DOHH2 (cell line): ENCODE data around the gene TCN2.
"Not testable (repeated sequence)": the region's sequence is repeated elsewhere in the genome, so short reads cannot be mapped to it uniquely, and the experiment has no call there.

Experiments used
- H3F3A ChIP-seq: fragments of 200-600 bp; sonication (generic), shearing (Covaris generic); 2 replicates; pipeline ENCODE4 v1.6.0; 2016; ENCODE audit warnings: antibody characterized with exemption, mild to moderate bottlenecking; ENCODE audit not compliant: control insufficient read depth, insufficient read depth
- H3K27ac ChIP-seq: fragments of 200-600 bp; sonication (generic); 2 replicates; pipeline ENCODE4 v1.5.1; 2014; ENCODE audit warnings: low read depth, mild to moderate bottlenecking, low read length, moderate library complexity
- H3K27me3 ChIP-seq: fragments of 200-600 bp; sonication (generic); 2 replicates; pipeline ENCODE4 v1.6.1; 2014; ENCODE audit warnings: mild to moderate bottlenecking, low read length, mixed read lengths; ENCODE audit not compliant: control insufficient read depth
- H3K36me3 ChIP-seq: fragments of 200-600 bp; sonication (generic); 2 replicates; pipeline ENCODE4 v1.6.1; 2014; ENCODE audit warnings: mild to moderate bottlenecking, low read length, moderate library complexity, mixed read lengths; ENCODE audit not compliant: control insufficient read depth
- H3K4me1 ChIP-seq: fragments of 200-600 bp; sonication (generic); 2 replicates; pipeline ENCODE4 v1.6.1; 2014; ENCODE audit warnings: mild to moderate bottlenecking, low read length, mixed read lengths; ENCODE audit not compliant: control insufficient read depth
- H3K4me2 ChIP-seq: fragments of 200-600 bp; sonication (generic); 2 replicates; pipeline ENCODE4 v1.6.0; 2014; ENCODE audit warnings: mild to moderate bottlenecking, low read length, moderate library complexity
- H3K4me3 ChIP-seq: fragments of 200-600 bp; sonication (generic); 2 replicates; pipeline ENCODE4 v1.5.1; 2014; ENCODE audit warnings: mild to moderate bottlenecking, low read length, mixed read lengths
- H3K79me2 ChIP-seq: fragments of 200-600 bp; sonication (generic); 2 replicates; pipeline ENCODE4 v1.6.1; 2014; ENCODE audit warnings: mild to moderate bottlenecking, low read length, mixed read lengths; ENCODE audit not compliant: control insufficient read depth
- H3K9me2 ChIP-seq: fragments of 200-600 bp; sonication (generic); replicated peaks from 2 replicates; pipeline ENCODE4 v1.6.1; 2014; ENCODE audit warnings: mild to moderate bottlenecking, low read length, mixed read lengths; ENCODE audit not compliant: control insufficient read depth
- H3K9me3 ChIP-seq: fragments of 200-600 bp; sonication (generic); 2 replicates; pipeline ENCODE4 v1.6.1; 2014; ENCODE audit warnings: antibody characterized with exemption, low read length, mixed read lengths; ENCODE audit not compliant: control insufficient read depth, insufficient read depth
- H4K20me1 ChIP-seq: fragments of 200-600 bp; sonication (generic); 2 replicates; pipeline ENCODE4 v1.6.0; 2014; ENCODE audit warnings: low read depth, mild to moderate bottlenecking, antibody characterized with exemption, low read length, moderate library complexity; ENCODE audit not compliant: control insufficient read depth, insufficient read depth
- EZH2phosphoT487 ChIP-seq: fragments of 200-600 bp; sonication (generic); IDR thresholded peaks from 2 replicates; pipeline ENCODE4 v1.6.1; 2017; ENCODE audit warnings: borderline replicate concordance, mild to moderate bottlenecking, antibody characterized with exemption, low read length, moderate library complexity, mixed read lengths
- TF ChIP-seq, protein P1 (sequence below): fragments of 200-600 bp; sonication (generic); IDR thresholded peaks from one replicate; pipeline ENCODE4 v1.5.1; 2014; ENCODE audit warnings: antibody characterized with exemption, mild to moderate bottlenecking, low read depth, low read length; ENCODE audit not compliant: poor library complexity, severe bottlenecking

TCN2 gene

DNA sequence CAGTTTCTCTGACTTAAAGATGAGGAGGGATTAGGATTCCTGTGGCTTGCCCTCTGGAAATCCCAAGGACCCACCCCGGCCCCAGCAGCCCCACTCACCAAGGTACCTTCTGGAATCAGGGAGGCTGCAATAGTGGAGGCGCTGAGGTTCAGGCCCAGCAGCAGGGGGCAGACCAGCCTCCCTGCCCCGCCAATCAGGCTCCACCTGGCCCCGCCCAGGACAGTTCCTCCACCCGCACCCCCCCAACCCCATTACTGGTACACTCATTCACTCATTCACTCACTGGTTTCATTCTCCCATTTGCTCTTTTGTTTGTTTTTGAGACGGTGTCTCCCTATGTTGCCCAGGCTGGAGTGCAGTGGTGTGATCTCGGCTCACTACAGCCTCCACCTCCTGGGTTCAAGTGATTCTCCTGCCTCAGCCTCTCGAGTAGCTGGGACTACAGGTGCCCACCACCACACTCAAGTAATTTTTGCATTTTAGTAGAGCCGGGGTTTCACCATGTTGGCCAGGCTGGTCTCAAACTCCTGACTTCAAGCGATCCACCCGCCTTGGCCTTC, 46.3 kb upstream of the TCN2 start:
- H3K27me3 ChIP-seq = not testable (repeated sequence)

DNA sequence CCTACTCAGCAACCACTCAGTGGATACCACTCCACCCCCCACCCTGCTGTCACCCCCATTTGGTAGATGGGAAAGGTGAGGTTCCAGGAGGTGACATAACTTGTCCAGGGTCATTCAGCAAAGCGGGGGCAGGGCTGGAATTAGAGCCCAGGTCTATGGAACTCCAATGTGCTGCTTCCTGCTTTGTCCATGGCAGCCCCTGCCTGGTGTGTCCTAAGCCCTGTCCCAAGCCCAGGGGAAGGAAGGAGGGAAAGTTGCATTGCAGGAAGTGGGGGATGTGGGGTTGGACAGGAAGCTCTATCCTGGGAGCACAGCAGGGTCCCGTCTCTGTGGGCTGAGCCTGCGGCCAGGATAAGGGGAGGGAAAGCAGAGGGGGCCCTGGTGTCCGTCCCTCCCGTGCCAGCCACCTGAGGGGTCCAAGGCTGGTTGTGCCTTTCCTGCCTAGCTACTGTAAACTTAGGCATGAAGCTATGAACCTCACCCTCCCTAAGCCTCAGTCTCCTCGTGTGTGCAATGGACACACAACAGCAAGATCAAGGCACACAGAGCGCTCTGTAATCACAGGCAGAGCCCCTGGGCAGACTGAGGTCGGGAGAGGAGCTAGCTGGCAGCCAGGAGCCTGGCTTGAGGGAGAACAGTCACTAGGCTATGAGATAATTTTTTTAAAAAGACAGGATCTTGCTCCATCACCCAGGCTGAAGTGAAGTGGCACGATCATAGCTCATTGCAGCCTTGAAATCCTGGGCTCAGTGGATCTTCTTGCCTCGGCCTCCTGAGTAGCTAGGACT, 45.4 kb upstream of the TCN2 start:
- TF ChIP-seq EZH2phosphoT487 = no peak
- TF ChIP-seq, protein P1, sequence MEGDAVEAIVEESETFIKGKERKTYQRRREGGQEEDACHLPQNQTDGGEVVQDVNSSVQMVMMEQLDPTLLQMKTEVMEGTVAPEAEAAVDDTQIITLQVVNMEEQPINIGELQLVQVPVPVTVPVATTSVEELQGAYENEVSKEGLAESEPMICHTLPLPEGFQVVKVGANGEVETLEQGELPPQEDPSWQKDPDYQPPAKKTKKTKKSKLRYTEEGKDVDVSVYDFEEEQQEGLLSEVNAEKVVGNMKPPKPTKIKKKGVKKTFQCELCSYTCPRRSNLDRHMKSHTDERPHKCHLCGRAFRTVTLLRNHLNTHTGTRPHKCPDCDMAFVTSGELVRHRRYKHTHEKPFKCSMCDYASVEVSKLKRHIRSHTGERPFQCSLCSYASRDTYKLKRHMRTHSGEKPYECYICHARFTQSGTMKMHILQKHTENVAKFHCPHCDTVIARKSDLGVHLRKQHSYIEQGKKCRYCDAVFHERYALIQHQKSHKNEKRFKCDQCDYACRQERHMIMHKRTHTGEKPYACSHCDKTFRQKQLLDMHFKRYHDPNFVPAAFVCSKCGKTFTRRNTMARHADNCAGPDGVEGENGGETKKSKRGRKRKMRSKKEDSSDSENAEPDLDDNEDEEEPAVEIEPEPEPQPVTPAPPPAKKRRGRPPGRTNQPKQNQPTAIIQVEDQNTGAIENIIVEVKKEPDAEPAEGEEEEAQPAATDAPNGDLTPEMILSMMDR = no peak
- H3K4me1 ChIP-seq = no peaks in the 10 kb centered on the region
- H3K4me2 ChIP-seq = no peak overlapping the region
- H3K9me2 ChIP-seq = no peaks in the 10 kb centered on the region
- H3K79me2 ChIP-seq = no peaks in the 10 kb centered on the region
- no peaks in the 10 kb centered on the region for H3K27me3 ChIP-seq
- H3K9me3 ChIP-seq = no peaks in the 10 kb centered on the region
- no peak overlapping the region for H3K27ac ChIP-seq
- no peak overlapping the region for H3K4me3 ChIP-seq
- no peaks in the 10 kb centered on the region for H4K20me1 ChIP-seq
- no peaks in the 10 kb centered on the region for H3F3A ChIP-seq
- H3K36me3 ChIP-seq = no peaks in the 10 kb centered on the region

More for the DNA sequence above, 46.3 kb upstream of the TCN2 start:
- not testable (repeated sequence) for H3K27ac ChIP-seq, H3K36me3 ChIP-seq, H3K9me2 ChIP-seq, H3K4me1 ChIP-seq, H3K79me2 ChIP-seq, H4K20me1 ChIP-seq, H3K9me3 ChIP-seq, H3K4me2 ChIP-seq, H3F3A ChIP-seq, H3K4me3 ChIP-seq
- TF ChIP-seq, protein P1 = peak; percentile 48

DNA sequence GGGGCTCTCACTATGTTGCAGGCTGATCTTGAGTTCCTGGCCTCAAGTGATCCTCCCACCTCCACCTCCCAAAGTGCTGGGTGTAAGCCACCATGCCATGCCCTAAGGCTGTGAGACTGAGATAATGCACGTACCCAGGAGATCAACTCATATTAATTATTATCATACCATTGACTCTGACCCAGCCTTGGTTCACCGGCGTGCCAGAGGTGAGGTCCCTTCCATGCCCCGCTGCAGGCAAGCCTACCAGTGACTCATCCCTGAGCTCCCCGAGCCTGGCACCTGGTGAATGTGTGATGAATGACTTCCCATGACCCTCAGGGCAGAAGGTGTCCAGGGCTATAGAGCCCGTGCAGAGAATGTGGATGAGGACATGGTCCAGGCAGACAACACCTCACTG, 44.6 kb upstream of the TCN2 start:
- H3K36me3 ChIP-seq = no peaks in the 10 kb centered on the region
- TF ChIP-seq, protein P1 = no peak
- no peak for TF ChIP-seq EZH2phosphoT487
- no peaks in the 10 kb centered on the region for H3K79me2 ChIP-seq
- no peaks in the 10 kb centered on the region for H3K9me2 ChIP-seq
- H4K20me1 ChIP-seq = no peaks in the 10 kb centered on the region
- no peak overlapping the region for H3K27ac ChIP-seq
- no peak overlapping the region for H3K4me2 ChIP-seq
- H3K9me3 ChIP-seq = no peaks in the 10 kb centered on the region
- H3F3A ChIP-seq = no peaks in the 10 kb centered on the region
- H3K27me3 ChIP-seq = no peaks in the 10 kb centered on the region
- H3K4me3 ChIP-seq = no peak overlapping the region
- no peaks in the 10 kb centered on the region for H3K4me1 ChIP-seq
